Spleen (tissue), 7 donors: ENCODE data around the gene TNFRSF14.

Source experiments
- CTCF ChIP-seq, 11 experiments: fragments of 200-600 bp in 7 of 11; fragments of 450-650 bp in 4 of 11; sonication (generic) in 4 of 11; IDR thresholded peaks in 8 of 11; conservative IDR thresholded peaks in 3 of 11; 1 replicate in 7 of 11; 2 replicates in 4 of 11; pipeline versions ENCODE4 v1.4.0 to v1.8.0; 2016 to 2021; ENCODE audit warnings: antibody characterized with exemption in 11 of 11, inconsistent platforms in 4 of 11, mild to moderate bottlenecking in 1 of 11
- POLR2A ChIP-seq, 3 donors: fragments of 450-650 bp; IDR thresholded peaks; one replicate each; pipeline ENCODE4 v1.5.1; 2017; ENCODE audit warnings: antibody characterized with exemption in 3 of 3, mild to moderate bottlenecking in 1 of 3
- POLR2AphosphoS5 ChIP-seq, 3 donors: sonication (generic); formaldehyde crosslinking; IDR thresholded peaks; one replicate each; pipeline ENCODE4 v1.5.1; 2017; ENCODE audit warnings: antibody characterized with exemption in 3 of 3
- donor health status: DM: no; HTN: no; CAD: no; lungs with moderate emphysema.
- donor health status: DM: no; HTN: no; CAD: no.
- donor health status: DM: no; HTN: no; CAD: no.

GRCh38 chr1:2605509-2606395 lies 49.6 kb downstream of the TNFRSF14 start:
- no peak for TF ChIP-seq CTCF (IDR thresholded peaks at IDR 0.05 in 8 of 11, conservative IDR thresholded peaks at IDR 0.05 in 3 of 11)
- TF ChIP-seq POLR2A (IDR thresholded peaks at IDR 0.05), result no peak
- no peak for TF ChIP-seq POLR2AphosphoS5 (IDR thresholded peaks at IDR 0.05)
